ENCODE data around the gene MED10.
"Not testable (repeated sequence)": the region's sequence is repeated elsewhere in the genome, so short reads cannot be mapped to it uniquely, and the experiment has no call there.

Gene MED10

GRCh38 chr5:6372251-6373080 lies 5.9 kb downstream of the MED10 start:
- no peak for DNase-seq (ENCODE audit: low read depth)

- no peak for DNase-seq (ENCODE audit: low read depth)
Observed at GRCh38 chr5:6371079-6371810, 7.1 kb downstream of the MED10 start.

- DNase-seq (ENCODE audit: low read depth): no peak
Observed at GRCh38 chr5:6370580-6370979, 7.8 kb downstream of the MED10 start.

GRCh38 chr5:6365977-6366590 lies 12.3 kb downstream of the MED10 start:
- no peak for DNase-seq (ENCODE audit: low read depth)

- DNase-seq (ENCODE audit: low read depth): no peak
Observed at GRCh38 chr5:6365142-6365976, 13.0 kb downstream of the MED10 start.

DNA sequence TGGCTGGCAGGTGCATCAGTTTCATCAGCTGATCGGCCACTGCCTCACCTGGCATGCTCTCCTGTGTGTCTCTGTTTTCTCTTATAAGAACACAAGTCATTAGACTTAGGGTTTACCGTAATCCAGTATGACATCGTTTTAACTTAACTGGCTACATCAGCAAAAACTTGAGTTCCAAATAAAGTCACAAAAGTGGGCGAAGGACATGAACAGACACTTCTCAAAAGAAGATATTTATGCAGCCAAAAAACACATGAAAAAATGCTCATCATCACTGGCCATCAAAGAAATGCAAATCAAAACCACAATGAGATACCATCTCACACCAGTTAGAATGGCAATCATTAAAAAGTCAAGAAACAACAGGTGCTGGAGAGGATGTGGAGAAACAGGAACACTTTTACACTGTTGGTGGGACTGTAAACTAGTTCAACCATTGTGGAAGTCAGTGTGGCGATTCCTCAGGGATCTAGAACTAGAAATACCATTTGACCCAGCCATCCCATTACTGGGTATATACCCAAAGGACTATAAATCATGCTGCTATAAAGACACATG lies 14.8 kb downstream of the MED10 start:
- DNase-seq (ENCODE audit: low read depth): not testable (repeated sequence)

DNA sequence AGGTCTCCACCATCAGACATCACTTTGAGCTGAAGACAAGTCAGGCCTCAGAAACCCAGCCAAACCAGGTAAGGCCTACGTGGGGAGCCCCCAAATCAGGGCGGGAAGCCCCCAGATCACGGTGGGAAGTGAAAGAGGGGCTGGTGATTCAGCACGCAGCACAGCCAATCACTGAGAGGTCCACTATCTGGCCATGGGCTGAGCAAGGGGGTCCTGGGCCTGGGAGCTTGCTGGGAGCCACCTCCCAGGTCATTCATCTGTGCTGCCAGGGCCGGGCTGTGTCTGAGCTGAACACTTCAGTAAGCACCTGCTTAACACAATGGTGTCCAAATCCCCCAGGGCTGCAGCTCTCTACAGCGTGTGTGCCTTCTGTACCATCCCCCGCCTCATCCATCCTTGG lies 15.5 kb downstream of the MED10 start:
- DNase-seq (ENCODE audit: low read depth): no peak

GRCh38 chr5:6361101-6361500 lies 17.2 kb downstream of the MED10 start:
- no peak for DNase-seq (ENCODE audit: low read depth)

DNA sequence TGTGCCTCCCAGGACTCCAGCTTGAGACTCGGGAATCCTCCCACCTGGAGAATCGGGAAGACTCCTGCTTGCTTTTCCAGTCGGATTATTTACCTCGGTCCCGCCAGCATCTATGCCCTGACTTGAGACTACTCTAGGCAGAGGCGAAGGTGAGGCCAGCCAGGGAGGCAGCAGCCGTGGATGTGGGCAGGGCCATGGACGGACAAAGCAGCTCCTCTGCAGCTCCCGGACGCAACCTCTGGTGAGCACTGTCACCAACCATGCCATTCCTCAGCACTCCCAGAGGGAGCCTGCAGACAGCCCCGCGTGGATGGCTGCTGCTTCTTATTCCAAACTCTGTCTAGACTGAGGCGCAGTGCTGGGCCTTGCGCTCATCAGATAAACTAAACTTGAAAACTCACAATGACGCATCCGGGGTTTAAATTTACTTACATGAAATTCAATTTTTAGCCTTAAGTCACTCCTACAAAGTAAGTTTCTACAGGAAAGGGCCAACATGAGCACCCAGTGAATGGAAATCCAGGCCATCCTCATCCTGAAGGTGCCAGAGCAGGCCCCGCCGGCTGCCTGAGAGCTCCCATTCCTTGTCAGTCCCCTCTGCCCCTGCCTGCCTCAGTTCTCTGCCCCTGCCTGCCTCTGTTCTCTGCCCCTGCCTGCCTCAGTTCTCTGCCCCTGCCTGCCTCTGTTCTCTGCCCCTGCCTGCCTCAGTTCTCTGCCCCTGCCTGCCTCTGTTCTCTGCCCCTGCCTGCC lies 17.8 kb downstream of the MED10 start:
- DNase-seq (ENCODE audit: low read depth): no peak

DNA sequence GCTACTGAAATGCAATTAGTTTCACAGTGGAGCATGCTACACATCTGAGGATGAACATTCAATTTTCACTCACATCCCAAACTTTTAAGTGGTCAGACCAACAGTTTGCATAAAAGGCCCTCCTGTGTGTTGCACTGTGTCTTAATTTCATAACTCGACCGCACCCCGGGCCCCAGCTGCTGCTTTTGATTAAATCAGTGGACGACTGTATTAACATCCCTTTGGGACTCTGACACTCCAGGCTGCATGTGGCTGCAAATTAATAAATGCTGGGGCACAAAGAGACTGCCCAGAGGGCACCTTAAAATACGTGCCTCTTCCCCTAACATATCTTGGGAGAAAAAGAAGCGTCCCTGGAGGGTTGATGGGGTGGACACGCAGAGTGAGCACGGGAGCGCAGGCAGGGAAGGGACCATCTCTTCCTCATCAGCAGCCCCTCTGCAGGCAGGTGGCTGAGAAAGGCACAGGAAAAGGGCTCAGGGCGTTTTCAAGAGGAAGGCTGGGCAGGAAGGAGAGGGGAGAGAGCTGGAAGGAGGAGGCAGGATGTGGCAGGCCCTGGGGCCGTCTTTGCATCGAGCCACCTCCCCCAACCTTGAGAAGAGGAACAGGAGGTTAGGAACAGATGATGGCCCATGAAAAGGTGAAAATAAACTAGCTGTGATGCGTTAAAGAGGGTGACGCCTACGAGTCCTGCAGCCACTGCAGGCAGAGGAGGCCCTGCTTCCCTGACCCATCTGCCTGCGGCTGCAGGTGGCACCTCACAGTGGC lies 18.6 kb downstream of the MED10 start:
- peak; percentile 9 for DNase-seq (ENCODE audit: low read depth)

GRCh38 chr5:6358434-6358820 lies 19.9 kb downstream of the MED10 start:
- no peak for DNase-seq (ENCODE audit: low read depth)

DNA sequence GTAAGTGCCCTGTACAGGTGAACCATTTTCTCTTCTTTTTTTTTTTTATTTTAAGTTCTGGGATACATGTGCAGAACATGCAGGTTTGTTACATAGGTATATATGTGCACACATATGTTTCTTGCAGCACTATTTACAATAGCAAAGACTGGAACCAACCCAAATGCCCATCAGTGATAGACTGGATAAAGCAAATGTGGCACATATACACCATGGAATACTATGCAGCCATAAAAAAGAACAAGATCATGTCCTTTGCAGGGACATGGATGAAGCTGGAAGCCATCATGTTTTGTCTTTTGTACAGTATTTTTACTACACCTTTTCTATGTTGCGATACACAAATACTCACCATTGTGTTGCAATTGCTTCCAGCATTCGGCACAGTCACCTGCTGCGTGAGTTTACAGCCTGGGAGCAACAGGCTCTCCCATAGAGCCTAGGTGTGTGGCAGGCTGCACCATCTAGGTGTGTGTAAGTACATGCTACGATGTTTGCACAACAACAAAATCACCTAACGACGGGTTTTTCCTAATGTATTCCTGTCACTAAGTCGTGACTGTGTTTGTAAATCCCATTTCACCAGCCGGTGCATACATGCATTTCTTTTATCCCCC lies 20.4 kb downstream of the MED10 start:
- not testable (repeated sequence) for DNase-seq (ENCODE audit: low read depth)

DNA sequence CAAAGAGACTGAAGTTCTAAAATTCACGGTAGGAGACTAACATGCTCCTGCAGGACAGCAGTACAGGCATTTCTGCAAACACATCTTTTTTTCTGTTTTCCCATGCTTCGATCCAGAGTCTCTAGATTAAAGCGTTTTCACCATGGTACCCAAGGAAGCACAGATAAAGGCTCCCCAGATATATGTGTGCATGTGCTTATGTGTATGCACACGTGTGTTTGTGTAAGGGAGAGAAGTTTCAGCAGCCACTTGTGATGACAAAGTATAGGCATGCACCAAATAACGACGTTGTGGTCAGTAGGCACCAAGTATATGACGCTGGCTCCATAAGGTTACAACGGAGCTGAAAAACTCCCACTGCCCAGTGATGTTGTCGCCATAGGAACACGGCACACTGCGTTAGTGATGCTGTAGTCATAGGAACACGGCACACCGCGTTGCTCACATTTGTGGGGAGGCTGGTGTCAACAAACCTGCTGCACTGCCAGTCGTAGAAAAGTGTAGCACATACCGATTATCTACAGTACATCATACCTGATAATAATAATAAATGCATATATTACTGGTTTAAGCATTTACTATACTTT lies 21.7 kb downstream of the MED10 start:
- no peak for DNase-seq (ENCODE audit: low read depth)

DNA sequence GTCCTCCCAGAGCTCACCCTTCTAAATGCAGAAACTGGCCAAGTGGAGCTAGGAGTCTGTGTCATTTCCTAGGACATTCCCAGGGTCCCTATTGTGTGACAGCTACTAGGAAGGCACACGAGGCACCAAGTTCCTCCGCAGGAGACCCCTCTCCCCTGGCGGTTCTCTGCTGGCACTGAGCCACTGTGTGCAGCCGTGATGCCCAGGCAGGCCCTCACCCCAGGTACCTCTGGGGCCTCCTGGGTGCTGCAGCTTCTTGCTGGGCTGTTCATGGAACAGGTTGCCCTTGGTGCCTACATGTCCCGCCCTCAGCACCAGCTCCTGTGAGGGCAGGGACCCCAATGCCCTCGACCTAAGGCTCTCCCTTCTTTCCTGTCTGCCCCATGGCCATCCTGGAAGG lies 23.1 kb downstream of the MED10 start:
- DNase-seq (ENCODE audit: low read depth): no peak

- DNase-seq (ENCODE audit: low read depth): no peak
Observed at GRCh38 chr5:6354848-6355247, 23.5 kb downstream of the MED10 start.

DNA sequence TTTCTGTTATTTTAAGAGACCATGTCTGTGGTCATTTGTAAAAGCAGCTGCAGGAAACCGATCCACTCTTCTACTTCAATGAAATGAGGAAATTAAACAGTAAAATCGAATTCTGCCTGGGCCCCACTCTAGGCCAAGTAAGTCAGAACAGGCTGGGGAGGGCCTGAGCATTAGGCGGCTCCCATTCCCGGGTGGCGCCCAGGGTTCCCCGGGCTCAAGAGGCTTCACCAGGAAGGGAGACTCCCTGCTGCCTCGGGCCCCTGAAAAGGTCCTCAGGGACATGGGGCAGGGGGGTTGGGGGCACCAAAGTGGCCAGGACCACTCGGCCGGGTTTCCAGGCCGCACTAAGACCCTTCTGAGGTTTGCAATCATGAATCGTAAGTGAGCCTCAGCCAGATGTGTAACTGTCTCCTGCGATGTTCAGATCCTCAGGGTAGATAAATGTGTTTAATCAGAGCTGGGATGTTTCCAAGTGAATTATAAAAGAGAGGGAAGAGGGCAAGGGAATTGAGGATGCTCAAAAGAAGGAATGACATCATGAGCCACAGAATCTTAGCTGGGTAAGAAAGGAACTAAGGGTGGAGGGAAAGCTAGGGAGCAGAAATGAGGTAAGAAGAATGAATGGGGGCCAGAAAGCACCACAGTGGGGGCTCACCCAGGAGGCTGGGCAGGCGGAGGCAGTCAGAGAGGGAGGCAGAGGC lies 24.6 kb downstream of the MED10 start:
- DNase-seq (ENCODE audit: low read depth): no peak

DNA sequence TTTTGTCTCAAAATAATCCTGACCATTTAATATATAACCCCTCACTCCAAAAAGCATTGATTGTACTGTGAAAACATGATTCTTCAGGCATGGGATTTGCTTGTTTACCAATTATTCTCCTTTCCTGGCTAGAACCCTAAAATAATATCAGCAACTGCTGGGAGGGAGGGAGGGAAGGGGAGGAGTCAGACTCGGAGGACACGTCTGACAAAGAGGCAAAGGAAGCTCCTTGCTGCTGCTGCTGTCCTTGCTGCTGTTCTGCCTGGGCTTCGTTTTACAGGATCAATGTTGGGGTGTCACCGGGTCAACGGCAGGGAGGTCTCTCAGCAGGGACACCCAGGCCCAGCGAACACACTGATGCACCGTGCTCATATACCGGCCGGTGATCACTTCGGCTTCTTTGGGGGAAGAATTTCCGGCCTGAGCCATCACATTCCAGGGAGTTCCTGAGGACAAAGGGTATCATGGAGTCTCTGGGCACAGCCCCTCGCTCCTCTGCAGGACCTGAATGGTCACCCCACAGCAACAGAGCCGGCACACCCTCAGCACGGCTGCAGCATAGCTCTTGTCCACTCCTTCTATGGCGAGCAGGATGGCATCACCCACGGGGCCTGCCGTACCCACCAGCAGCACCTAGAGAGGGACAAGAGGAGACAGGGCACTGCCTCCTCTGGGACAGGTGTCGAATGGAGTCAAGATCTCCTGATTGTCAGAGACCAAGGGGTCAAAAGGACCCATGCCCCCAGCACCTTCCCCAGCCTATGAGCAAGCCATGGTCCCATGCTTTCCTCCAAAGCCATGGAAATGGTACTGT lies 27.9 kb downstream of the MED10 start:
- DNase-seq (ENCODE audit: low read depth): no peak

GRCh38 chr5:6349387-6349786 lies 29.0 kb downstream of the MED10 start:
- no peak for DNase-seq (ENCODE audit: low read depth)
